Measurements from ENCODE around the gene ANKHD1. TPM values are rescaled to one million over a fixed set of nuclear protein-coding genes. Genes with fewer than 3 reads are reported as not detected.

Gene ANKHD1
- total RNA-seq, 4 donors from 2014 or later: 148 to 362 (median 168) TPM

DNA sequence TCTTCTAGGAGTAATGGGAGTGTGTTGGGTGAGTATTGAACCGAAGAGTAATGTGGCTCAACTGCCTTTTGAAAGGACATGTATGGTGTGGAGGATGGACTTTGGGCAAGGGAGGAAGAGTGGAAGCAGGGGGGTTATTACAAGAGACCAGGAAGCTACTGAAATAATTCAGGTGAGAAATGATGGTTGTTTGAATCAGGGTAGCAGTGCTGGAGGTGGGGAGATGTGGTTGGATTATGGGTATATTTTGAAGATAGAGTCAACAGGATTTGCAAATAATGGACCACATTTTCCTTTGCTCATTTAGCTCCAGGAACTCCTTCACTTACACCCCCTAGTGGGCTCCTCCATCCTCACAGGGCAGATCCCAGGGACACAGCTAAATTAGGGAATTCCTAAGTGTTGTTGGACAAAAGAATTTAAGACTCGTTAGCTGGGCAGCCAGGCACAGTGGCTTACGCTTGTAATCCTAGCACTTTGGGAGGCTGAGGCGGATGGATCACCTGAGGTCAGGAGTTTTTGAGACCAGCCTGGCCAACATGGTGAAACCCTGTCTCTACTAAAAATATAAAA lies 42.8 kb upstream of the ANKHD1 start:
- H3K27ac ChIP-seq: no peak overlapping the region
- no peaks in the 10 kb centered on the region for H3K27me3 ChIP-seq
- H3K4me3 ChIP-seq: no peak overlapping the region
- TF ChIP-seq, protein P1, sequence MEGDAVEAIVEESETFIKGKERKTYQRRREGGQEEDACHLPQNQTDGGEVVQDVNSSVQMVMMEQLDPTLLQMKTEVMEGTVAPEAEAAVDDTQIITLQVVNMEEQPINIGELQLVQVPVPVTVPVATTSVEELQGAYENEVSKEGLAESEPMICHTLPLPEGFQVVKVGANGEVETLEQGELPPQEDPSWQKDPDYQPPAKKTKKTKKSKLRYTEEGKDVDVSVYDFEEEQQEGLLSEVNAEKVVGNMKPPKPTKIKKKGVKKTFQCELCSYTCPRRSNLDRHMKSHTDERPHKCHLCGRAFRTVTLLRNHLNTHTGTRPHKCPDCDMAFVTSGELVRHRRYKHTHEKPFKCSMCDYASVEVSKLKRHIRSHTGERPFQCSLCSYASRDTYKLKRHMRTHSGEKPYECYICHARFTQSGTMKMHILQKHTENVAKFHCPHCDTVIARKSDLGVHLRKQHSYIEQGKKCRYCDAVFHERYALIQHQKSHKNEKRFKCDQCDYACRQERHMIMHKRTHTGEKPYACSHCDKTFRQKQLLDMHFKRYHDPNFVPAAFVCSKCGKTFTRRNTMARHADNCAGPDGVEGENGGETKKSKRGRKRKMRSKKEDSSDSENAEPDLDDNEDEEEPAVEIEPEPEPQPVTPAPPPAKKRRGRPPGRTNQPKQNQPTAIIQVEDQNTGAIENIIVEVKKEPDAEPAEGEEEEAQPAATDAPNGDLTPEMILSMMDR (IDR thresholded peaks at IDR 0.05): peak in 1 of 2 donors; percentile 6
- TF ChIP-seq POLR2A (IDR thresholded peaks at IDR 0.05): no peak
- no peak for DNase-seq (ENCODE audit: low spot score in 2 of 2)
- no peaks in the 10 kb centered on the region for H3K9me3 ChIP-seq
- H3K36me3 ChIP-seq: no peaks in the 10 kb centered on the region
- 82% methylated on average over 4 of the region's 4 CpGs for WGBS
- peaks cover 12% of the 10 kb centered on the region for H3K4me1 ChIP-seq

DNA sequence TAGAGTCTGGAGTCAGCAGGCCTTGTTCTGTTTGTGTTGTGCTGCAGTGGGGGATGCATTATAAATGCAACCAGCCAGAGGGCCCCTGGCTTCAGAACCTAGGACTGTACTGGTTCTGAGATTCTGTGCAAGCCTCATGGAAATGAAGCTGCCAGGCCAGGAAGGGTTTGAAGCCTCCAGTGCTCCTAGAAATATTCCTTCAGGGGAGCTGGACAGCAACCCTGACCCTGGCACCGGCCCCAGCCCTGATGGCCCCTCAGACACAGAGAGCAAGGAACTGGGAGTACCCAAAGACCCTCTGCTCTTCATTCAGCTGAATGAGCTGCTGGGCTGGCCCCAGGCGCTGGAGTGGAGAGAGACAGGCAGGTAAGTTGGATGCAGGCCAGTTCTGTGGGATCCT lies 41.5 kb upstream of the ANKHD1 start, which contains the start of gene SLC4A9:
TSS of gene SLC4A9 (plus strand) at position 94 of the 400 bp plus-strand sequence. CDS start at position 137, 43 bp downstream.
- no peaks in the 10 kb centered on the region for H3K27me3 ChIP-seq
- no peak for DNase-seq (ENCODE audit: low spot score in 2 of 2)
- H3K36me3 ChIP-seq: no peaks in the 10 kb centered on the region
- H3K27ac ChIP-seq: no peak within 1 kb of the TSS
- no peak for TF ChIP-seq EP300 (IDR thresholded peaks at IDR 0.05)
- TF ChIP-seq, protein P1 (IDR thresholded peaks at IDR 0.05): no peak
- no peak for TF ChIP-seq POLR2AphosphoS5 (IDR thresholded peaks at IDR 0.05)
- no peak for TF ChIP-seq POLR2A (IDR thresholded peaks at IDR 0.05)
- H3K4me1 ChIP-seq: peaks cover 12% of the 10 kb centered on the region
- 92% methylated on average over 2 of the region's 2 CpGs for WGBS
- H3K9me3 ChIP-seq: no peaks in the 10 kb centered on the region
- H3K4me3 ChIP-seq: no peak within 1 kb of the TSS

DNA sequence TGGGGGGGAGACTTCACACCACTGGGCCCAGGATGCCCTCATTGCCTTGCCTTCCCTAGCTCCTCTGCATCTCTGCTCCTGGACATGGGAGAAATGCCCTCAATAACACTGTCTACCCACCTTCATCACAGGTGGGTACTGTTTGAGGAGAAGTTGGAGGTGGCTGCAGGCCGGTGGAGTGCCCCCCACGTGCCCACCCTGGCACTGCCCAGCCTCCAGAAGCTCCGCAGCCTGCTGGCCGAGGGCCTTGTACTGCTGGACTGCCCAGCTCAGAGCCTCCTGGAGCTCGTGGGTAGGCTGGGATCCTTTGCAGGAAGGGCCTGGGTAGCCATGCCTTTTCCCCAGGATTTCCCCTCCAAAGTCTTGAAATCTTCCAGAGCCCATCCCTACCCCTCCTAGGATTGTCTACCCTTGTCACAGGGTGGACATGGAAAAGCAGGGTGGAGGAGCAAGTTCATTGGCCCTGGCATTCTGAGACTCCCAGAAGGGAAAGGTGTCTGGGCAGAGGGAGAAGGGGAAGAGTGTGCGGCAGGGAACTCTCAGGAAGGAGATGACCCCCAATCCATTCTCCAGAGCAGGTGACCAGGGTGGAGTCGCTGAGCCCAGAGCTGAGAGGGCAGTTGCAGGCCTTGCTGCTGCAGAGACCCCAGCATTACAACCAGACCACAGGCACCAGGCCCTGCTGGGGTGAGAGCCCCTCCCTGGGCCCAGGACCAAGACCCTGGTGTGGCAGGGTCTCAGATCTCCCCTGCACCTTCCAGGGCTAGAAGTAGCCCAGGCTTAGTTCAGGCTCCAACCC lies 40.8 kb upstream of the ANKHD1 start:
- H3K36me3 ChIP-seq: no peaks in the 10 kb centered on the region
- H3K4me3 ChIP-seq: no peak overlapping the region
- H3K27ac ChIP-seq: no peak overlapping the region
- H3K9me3 ChIP-seq: no peaks in the 10 kb centered on the region
- 83% methylated on average over 2 of the region's 7 CpGs for WGBS
- TF ChIP-seq EP300 (IDR thresholded peaks at IDR 0.05) (no peak), POLR2AphosphoS5 (IDR thresholded peaks at IDR 0.05) (no peak), POLR2A (IDR thresholded peaks at IDR 0.05) (no peak)
- TF ChIP-seq, protein P1 (IDR thresholded peaks at IDR 0.05): no peak
- peaks cover 12% of the 10 kb centered on the region for H3K4me1 ChIP-seq
- H3K27me3 ChIP-seq: no peaks in the 10 kb centered on the region
- DNase-seq (ENCODE audit: low spot score in 2 of 2): peak in 1 of 2 donors; percentile 55

- Histone ChIP-seq H3K4me1 (peaks cover 17% of the 10 kb centered on the region), H3K27me3 (no peaks in the 10 kb centered on the region), H3K9me3 (no peaks in the 10 kb centered on the region), H3K36me3 (no peaks in the 10 kb centered on the region), H3K4me3 (no peak overlapping the region), H3K27ac (no peak overlapping the region)
- 90% methylated on average over 2 of the region's 2 CpGs for WGBS
- no peak for TF ChIP-seq POLR2A (IDR thresholded peaks at IDR 0.05)
- no peak for TF ChIP-seq POLR2AphosphoS5 (IDR thresholded peaks at IDR 0.05)
- no peak for TF ChIP-seq EP300 (IDR thresholded peaks at IDR 0.05)
- TF ChIP-seq, protein P1 (IDR thresholded peaks at IDR 0.05): no peak
- no peak for DNase-seq (ENCODE audit: low spot score in 2 of 2)
Measured at GRCh38 chr5:140361901-140362300, 39.7 kb upstream of the ANKHD1 start.

- Histone ChIP-seq H3K4me3 (no peak overlapping the region), H3K4me1 (peaks cover 20% of the 10 kb centered on the region), H3K9me3 (no peaks in the 10 kb centered on the region), H3K27me3 (no peaks in the 10 kb centered on the region), H3K27ac (no peak overlapping the region), H3K36me3 (no peaks in the 10 kb centered on the region)
- TF ChIP-seq POLR2A (IDR thresholded peaks at IDR 0.05) (no peak), POLR2AphosphoS5 (IDR thresholded peaks at IDR 0.05) (no peak), EP300 (IDR thresholded peaks at IDR 0.05) (no peak)
- TF ChIP-seq, protein P1 (IDR thresholded peaks at IDR 0.05): no peak
- WGBS: 82% methylated on average over 8 of the region's 8 CpGs
- DNase-seq (ENCODE audit: low spot score in 2 of 2): no peak
Measured at GRCh38 chr5:140362311-140362710, 39.3 kb upstream of the ANKHD1 start.
